Spleen (tissue), 11 donors: ENCODE results near the gene SLC25A20. TPM values are rescaled to one million over a fixed set of nuclear protein-coding genes. Genes with fewer than 3 reads are reported as not detected.

Experiments used
- DNase-seq: peaks from one replicate; pipeline ENCODE4 v3.0.0-alpha.2; 2020
- H3K27ac ChIP-seq, 8 donors: fragments of 200-600 bp; sonication (generic) in 7 of 8; 1 replicate in 4 of 8; 2 replicates in 4 of 8; pipeline versions ENCODE4 v1.5.0 to v1.8.0; 2016 to 2021; ENCODE audit warnings: inconsistent platforms in 4 of 8, mild to moderate bottlenecking in 4 of 8, moderate library complexity in 1 of 8
- H3K27me3 ChIP-seq, 7 donors: fragments of 200-600 bp; sonication (generic) in 6 of 7; replicated peaks in 1 of 7; 1 replicate in 4 of 7; 2 replicates in 3 of 7; pipeline versions ENCODE4 v1.5.0 to v1.8.0; 2016 to 2021; ENCODE audit warnings: inconsistent platforms in 3 of 7, mild to moderate bottlenecking in 1 of 7
- H3K36me3 ChIP-seq, 6 donors: fragments of 200-600 bp; sonication (generic) in 5 of 6; 1 replicate in 4 of 6; 2 replicates in 2 of 6; pipeline versions ENCODE4 v1.5.0 to v1.8.0; 2016 to 2021; ENCODE audit warnings: inconsistent platforms in 2 of 6
- H3K4me1 ChIP-seq, 6 donors: fragments of 200-600 bp; sonication (generic) in 5 of 6; 1 replicate in 3 of 6; 2 replicates in 3 of 6; pipeline versions ENCODE4 v1.5.0 to v1.8.0; 2016 to 2021; ENCODE audit warnings: inconsistent platforms in 3 of 6
- H3K4me3 ChIP-seq, 8 donors: fragments of 200-600 bp; sonication (generic) in 7 of 8; 1 replicate in 4 of 8; 2 replicates in 4 of 8; pipeline versions ENCODE4 v1.5.0 to v1.8.0; 2016 to 2021; ENCODE audit warnings: inconsistent platforms in 4 of 8, mild to moderate bottlenecking in 4 of 8, moderate library complexity in 2 of 8
- H3K9me3 ChIP-seq, 8 donors: fragments of 200-600 bp; sonication (generic) in 7 of 8; 1 replicate in 4 of 8; 2 replicates in 4 of 8; pipeline versions ENCODE4 v1.5.0 to v1.8.0; 2016 to 2021; ENCODE audit warnings: inconsistent platforms in 4 of 8
- CTCF ChIP-seq, 11 experiments: fragments of 200-600 bp in 7 of 11; fragments of 450-650 bp in 4 of 11; sonication (generic) in 4 of 11; IDR thresholded peaks in 8 of 11; conservative IDR thresholded peaks in 3 of 11; 1 replicate in 7 of 11; 2 replicates in 4 of 11; pipeline versions ENCODE4 v1.4.0 to v1.8.0; 2016 to 2021; ENCODE audit warnings: antibody characterized with exemption in 11 of 11, inconsistent platforms in 4 of 11, mild to moderate bottlenecking in 1 of 11
- POLR2A ChIP-seq, 3 donors: fragments of 450-650 bp; IDR thresholded peaks; one replicate each; pipeline ENCODE4 v1.5.1; 2017; ENCODE audit warnings: antibody characterized with exemption in 3 of 3, mild to moderate bottlenecking in 1 of 3
- POLR2AphosphoS5 ChIP-seq, 3 donors: sonication (generic); formaldehyde crosslinking; IDR thresholded peaks; one replicate each; pipeline ENCODE4 v1.5.1; 2017; ENCODE audit warnings: antibody characterized with exemption in 3 of 3
- whole genome bisulfite sequencing, 5 donors: extraction: QIAGEN DNeasy Blood & Tissue Kit in 3 of 5; methylation state at CpG; one replicate each; pipeline versions ENCODE4 v1.1.5 to v1.1.7; 2013 to 2018; 5-methylcytosine and 5-hydroxymethylcytosine counted together
- intact Hi-C: fragments of 100-400 bp; cut with DNase I; formaldehyde crosslinking; loops from one replicate; pipeline ENCODE4 v1.15.0; 2023; ENCODE audit warnings: low total_unique reads
- polyA plus RNA-seq, 3 donors: library from polyadenylated mRNA; stranded (reverse); fragments of 200-250 nt; gene quantifications; one replicate each; pipeline ENCODE4 v1.2.1, GENCODE V29; 2013
- total RNA-seq, 7 donors: library from RNA; depleted of rRNA in 3 of 7; stranded (reverse); fragments of >200 nt in 3 of 7; fragmentation: NEBNext Ultra II Directional in 4 of 7; extraction: Animal tissue kit (Norgen Biotek cat#: 25700) in 4 of 7; gene quantifications; one replicate each; pipeline versions ENCODE4 v1.1.0 to v1.2.1, GENCODE V29; 2016 to 2021
- donor health status: healthy with polysubstance abuse.
- donor health status: DM: no; HTN: no; CAD: no; lungs with moderate emphysema.
- donor health status: DM: no; HTN: no; CAD: no.
- donor health status: Bipolar disorder and iron deficiency.
- donor health status: healthy.
- donor health status: DM: no; HTN: no; CAD: no.
- donor health status: DM: yes; HTN: yes; CAD: no.

SLC25A20 gene
- total and polyA plus RNA-seq, 10 donors: 13.0 to 51.2 (median 24.4) TPM

DNA sequence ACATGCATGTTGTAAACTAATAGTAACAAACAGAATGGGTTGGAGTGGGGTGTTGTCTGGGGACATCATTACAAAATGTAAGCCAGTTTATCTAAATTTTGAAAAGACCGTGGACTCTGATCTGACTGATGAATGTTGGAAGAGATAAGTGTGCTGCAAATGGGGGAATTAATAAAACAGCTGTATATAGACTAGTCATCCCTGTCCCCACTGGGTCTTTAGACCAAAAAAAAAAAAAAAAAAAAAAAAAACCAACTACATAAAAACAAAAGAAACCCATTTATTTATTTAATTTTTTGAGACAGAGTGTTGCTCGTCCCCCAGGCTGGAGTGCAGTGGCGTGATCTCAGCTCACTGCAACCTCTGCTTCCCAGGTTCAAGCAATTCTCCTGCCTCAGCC lies 40.0 kb upstream of the SLC25A20 start:
- Histone ChIP-seq H3K27ac (no peak overlapping the region), H3K9me3 (no peaks in the 10 kb centered on the region), H3K4me1 (peaks cover 0 to 35% (median 9%) of the 10 kb centered on the region in 6 donors), H3K4me3 (no peak overlapping the region), H3K36me3 (peaks cover 0 to 59% (median 11%) of the 10 kb centered on the region in 6 donors), H3K27me3 (no peaks in the 10 kb centered on the region)
- 97 to 98% (median 97%) methylated on average over 3 of the region's 3 CpGs for WGBS, 5 donors
- intact Hi-C loops: no loop called here
- no peak for DNase-seq
- no peak for TF ChIP-seq CTCF (IDR thresholded peaks at IDR 0.05 in 8 of 11, conservative IDR thresholded peaks at IDR 0.05 in 3 of 11)
- TF ChIP-seq POLR2A (IDR thresholded peaks at IDR 0.05): no peak
- TF ChIP-seq POLR2AphosphoS5 (IDR thresholded peaks at IDR 0.05): no peak

- H3K27me3 ChIP-seq: no peaks in the 10 kb centered on the region
- TF ChIP-seq CTCF (IDR thresholded peaks at IDR 0.05 in 8 of 11, conservative IDR thresholded peaks at IDR 0.05 in 3 of 11) (no peak), POLR2AphosphoS5 (IDR thresholded peaks at IDR 0.05) (no peak), POLR2A (IDR thresholded peaks at IDR 0.05) (no peak)
- peaks cover 0 to 59% (median 14%) of the 10 kb centered on the region in 6 donors for H3K36me3 ChIP-seq
- H3K9me3 ChIP-seq: no peaks in the 10 kb centered on the region
- H3K4me3 ChIP-seq: no peak overlapping the region
- DNase-seq: no peak
- H3K27ac ChIP-seq: no peak overlapping the region
- peaks cover 0 to 35% (median 9%) of the 10 kb centered on the region in 6 donors for H3K4me1 ChIP-seq
- intact Hi-C loops: no loop called here
Measured at GRCh38 chr3:48938156-48938555, 39.5 kb upstream of the SLC25A20 start.

DNA sequence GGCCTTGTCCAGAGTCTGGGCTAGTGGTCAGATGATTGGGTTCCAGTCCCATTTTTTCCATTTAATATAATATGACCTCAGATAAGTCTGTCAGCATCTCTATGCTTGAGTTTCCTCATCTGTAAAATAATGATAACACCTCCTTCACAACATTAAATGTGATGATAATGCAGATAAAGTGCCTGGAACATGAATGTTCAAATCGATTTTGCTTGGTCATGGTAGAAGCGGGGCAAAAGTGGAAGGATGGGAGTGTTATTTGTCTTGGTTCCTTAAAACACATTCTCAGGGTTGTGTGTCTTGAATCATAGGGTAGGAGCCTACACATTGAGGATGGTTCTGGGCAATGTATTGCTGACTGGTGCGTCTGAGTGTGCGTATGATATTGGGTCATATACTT lies 36.8 kb upstream of the SLC25A20 start:
- 69 to 78% (median 76%) methylated on average over 4 of the region's 4 CpGs for WGBS, 5 donors
- TF ChIP-seq POLR2A (IDR thresholded peaks at IDR 0.05) (no peak), POLR2AphosphoS5 (IDR thresholded peaks at IDR 0.05) (peak in 1 of 3 donors; percentile 38), CTCF (IDR thresholded peaks at IDR 0.05 in 8 of 11, conservative IDR thresholded peaks at IDR 0.05 in 3 of 11) (no peak)
- H3K9me3 ChIP-seq: no peaks in the 10 kb centered on the region
- intact Hi-C loops: no loop called here
- peaks cover 2 to 59% (median 28%) of the 10 kb centered on the region in 6 donors for H3K4me1 ChIP-seq
- peak overlapping the region in 3 of 8 donors; percentile 32 to 43 (median 36) for H3K27ac ChIP-seq
- H3K27me3 ChIP-seq: no peaks in the 10 kb centered on the region
- DNase-seq: no peak
- H3K36me3 ChIP-seq: peaks cover 0 to 76% (median 14%) of the 10 kb centered on the region in 6 donors
- no peak overlapping the region for H3K4me3 ChIP-seq

DNA sequence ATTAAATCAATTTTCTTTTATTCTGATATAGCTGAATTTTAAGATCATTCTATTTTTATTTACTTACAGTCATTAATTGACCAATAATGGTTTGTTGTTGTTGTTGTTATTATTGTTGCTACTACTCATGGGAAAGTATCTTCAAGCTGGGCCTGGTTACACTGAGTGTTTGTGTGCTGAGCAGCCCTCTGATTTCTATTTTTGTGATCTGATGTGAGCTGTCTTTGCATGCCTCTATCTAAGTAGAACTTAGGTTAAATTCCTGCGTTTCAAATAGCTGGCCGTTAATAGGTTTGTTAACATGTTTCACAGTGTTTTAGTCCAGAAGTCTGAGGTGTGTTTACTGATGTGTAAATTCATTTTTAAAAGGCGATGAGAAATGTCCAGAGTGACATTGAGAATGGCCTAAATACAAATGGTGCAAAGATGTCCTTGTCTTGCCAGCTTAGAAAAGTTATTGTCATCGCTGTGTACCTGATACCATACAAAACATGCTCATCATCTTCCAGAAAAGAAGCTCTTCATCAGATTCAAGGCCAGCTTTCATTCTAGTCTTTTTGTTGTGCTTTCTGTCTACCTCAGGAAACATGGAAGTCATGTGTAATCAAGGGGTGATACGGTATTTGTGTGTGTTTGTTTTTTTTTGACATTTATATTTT lies 35.8 kb upstream of the SLC25A20 start:
- no peaks in the 10 kb centered on the region for H3K27me3 ChIP-seq
- H3K4me3 ChIP-seq: no peak overlapping the region
- intact Hi-C loops: no loop called here
- no peak for DNase-seq
- H3K4me1 ChIP-seq: peaks cover 10 to 70% (median 39%) of the 10 kb centered on the region in 6 donors
- WGBS, 5 donors: 92 to 98% (median 95%) methylated on average over 5 of the region's 5 CpGs
- TF ChIP-seq CTCF (IDR thresholded peaks at IDR 0.05 in 8 of 11, conservative IDR thresholded peaks at IDR 0.05 in 3 of 11) (no peak), POLR2A (IDR thresholded peaks at IDR 0.05) (no peak), POLR2AphosphoS5 (IDR thresholded peaks at IDR 0.05) (no peak)
- no peak overlapping the region for H3K27ac ChIP-seq
- no peaks in the 10 kb centered on the region for H3K9me3 ChIP-seq
- peaks cover 0 to 87% (median 14%) of the 10 kb centered on the region in 6 donors for H3K36me3 ChIP-seq
